KOPT-K1 (cell line): ENCODE measurements around the gene OAS1.

Experiments used
- H3K27ac ChIP-seq: fragments of 200-600 bp; sonication (generic); 2 replicates; pipeline ENCODE4 v1.5.1; 2016; ENCODE audit warnings: antibody characterized with exemption, mild to moderate bottlenecking, low read depth, low read length; ENCODE audit not compliant: poor library complexity, severe bottlenecking
- H3K36me3 ChIP-seq: fragments of 200-600 bp; sonication (generic); 2 replicates; pipeline ENCODE4 v1.5.1; 2017; ENCODE audit warnings: antibody characterized with exemption, mild to moderate bottlenecking, low read length, moderate library complexity; ENCODE audit not compliant: insufficient read depth
- H3K9me3 ChIP-seq: fragments of 200-600 bp; sonication (generic); 2 replicates; pipeline ENCODE4 v1.5.1; 2017; ENCODE audit warnings: antibody characterized with exemption, low read length, mild to moderate bottlenecking; ENCODE audit not compliant: insufficient read depth, poor library complexity, severe bottlenecking

The OAS1 gene

DNA sequence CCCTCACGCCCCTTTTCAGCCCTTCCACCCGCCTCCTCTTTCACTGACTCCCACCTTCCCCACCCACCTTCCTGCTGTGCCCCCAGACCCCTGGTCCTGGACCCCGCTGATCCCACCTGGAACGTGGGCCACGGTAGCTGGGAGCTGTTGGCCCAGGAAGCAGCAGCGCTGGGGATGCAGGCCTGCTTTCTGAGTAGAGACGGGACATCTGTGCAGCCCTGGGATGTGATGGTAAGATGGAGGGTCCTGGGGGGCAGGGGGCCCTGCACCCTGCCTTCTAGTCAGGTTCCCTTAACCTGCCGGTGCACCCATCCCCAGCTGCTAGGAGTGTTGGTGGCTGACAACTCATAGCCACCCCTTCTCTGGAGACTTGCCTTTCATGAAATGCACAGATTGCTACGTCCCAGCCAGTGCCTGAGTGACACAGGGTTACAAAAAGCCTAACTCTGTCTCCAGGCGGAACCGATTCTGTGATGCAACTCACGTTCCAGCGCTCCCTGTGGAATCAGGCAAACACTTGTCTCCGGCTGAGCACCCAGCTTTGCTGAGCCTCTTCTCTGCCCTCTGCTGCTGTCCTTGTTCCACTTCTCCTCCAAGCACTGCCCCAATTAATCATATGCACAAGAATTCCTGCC, 56.6 kb downstream of the OAS1 start:
- Histone ChIP-seq H3K27ac (no peak overlapping the region), H3K9me3 (no peaks in the 10 kb centered on the region), H3K36me3 (peaks cover 76% of the 10 kb centered on the region)

DNA sequence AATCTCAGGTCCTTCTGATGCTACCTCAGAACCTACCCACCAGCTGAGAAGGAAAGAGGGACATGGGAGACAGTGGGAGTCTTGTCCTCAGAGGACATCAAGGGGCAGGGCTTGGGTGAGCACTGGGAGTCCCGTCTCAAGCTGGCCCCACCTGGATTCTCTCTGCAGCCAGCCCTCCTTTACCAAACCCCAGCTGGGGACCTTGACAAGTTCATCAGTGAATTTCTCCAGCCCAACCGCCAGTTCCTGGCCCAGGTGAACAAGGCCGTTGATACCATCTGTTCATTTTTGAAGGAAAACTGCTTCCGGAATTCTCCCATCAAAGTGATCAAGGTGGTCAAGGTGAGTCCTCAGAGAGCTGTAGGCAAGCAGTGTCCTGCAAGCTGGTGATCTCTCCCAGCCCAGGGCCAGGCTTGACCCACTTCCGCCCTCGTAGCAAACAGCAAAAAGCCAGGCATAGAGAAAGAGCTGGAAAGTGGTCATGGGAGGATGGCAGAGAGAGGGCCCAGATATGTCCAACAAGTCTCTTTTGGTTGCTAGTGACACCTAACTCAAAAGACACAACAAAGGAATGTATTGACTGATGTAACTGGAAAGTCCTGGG, 57.4 kb downstream of the OAS1 start:
- no peak overlapping the region for H3K27ac ChIP-seq
- H3K9me3 ChIP-seq = no peaks in the 10 kb centered on the region
- H3K36me3 ChIP-seq = peaks cover 84% of the 10 kb centered on the region

DNA sequence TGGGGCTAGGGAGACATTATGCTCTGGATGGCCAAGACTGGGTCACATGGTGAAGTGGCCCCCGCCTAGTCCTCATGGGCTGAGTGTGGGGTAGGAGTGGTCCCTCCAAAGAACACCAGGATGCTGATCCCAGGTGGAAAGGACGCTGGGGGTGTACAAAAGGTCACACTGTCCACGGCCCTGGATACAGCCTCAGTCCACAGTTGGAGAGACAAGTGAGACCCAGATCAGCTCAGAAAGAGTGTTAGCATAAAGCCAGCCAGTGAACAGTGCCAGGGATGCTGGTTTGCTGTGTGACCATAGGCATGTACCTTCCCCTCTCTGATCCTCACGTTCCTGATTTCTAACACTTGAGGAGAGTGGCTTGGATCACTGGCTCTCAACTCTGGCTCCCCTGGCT, 58.2 kb downstream of the OAS1 start:
- no peaks in the 10 kb centered on the region for H3K9me3 ChIP-seq
- H3K27ac ChIP-seq = no peak overlapping the region
- H3K36me3 ChIP-seq = peaks cover 92% of the 10 kb centered on the region

DNA sequence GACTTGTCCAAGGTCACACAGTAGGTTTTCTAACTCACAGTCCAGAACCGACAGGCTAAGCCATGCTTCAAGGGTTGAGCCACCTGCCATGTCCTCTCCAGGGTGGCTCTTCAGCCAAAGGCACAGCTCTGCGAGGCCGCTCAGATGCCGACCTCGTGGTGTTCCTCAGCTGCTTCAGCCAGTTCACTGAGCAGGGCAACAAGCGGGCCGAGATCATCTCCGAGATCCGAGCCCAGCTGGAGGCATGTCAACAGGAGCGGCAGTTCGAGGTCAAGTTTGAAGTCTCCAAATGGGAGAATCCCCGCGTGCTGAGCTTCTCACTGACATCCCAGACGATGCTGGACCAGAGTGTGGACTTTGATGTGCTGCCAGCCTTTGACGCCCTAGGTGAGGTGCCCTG, 58.9 kb downstream of the OAS1 start:
- H3K27ac ChIP-seq = no peak overlapping the region
- peaks cover 97% of the 10 kb centered on the region for H3K36me3 ChIP-seq
- H3K9me3 ChIP-seq = no peaks in the 10 kb centered on the region

DNA sequence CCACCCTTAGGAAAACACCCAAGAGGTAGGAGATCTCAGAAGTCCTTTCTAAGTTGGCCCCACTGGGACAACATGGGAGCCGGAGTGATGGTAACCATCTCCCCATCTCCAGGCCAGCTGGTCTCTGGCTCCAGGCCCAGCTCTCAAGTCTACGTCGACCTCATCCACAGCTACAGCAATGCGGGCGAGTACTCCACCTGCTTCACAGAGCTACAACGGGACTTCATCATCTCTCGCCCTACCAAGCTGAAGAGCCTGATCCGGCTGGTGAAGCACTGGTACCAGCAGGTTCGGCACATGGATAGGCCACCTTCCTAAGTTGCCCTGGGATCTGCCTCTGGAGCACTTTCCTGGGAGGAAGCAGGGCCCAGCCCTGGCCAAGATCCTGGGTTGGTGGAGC, 60.5 kb downstream of the OAS1 start:
- no peak overlapping the region for H3K27ac ChIP-seq
- peaks cover 81% of the 10 kb centered on the region for H3K36me3 ChIP-seq

DNA sequence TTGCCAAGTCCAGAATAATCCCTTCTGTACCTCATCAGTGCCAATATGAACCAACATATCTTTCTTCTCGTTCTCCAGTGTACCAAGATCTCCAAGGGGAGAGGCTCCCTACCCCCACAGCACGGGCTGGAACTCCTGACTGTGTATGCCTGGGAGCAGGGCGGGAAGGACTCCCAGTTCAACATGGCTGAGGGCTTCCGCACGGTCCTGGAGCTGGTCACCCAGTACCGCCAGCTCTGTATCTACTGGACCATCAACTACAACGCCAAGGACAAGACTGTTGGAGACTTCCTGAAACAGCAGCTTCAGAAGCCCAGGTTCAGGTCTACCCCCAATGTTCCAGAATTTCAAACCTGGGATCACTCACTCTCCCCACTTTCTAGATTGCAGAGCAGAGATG, 61.1 kb downstream of the OAS1 start:
- Histone ChIP-seq H3K36me3 (peaks cover 76% of the 10 kb centered on the region), H3K27ac (no peak overlapping the region), H3K9me3 (no peaks in the 10 kb centered on the region)

More for the DNA sequence above, 60.5 kb downstream of the OAS1 start:
- H3K9me3 ChIP-seq = no peaks in the 10 kb centered on the region
